Smooth muscle cell (in vitro differentiated cells): ENCODE results near the gene RETREG1. TPM values are rescaled to one million over a fixed set of nuclear protein-coding genes. Genes with fewer than 3 reads are reported as not detected.

Experiments used
- DNase-seq: peaks from one replicate; lab custom pipeline; 2025; ENCODE audit not compliant: unreplicated experiment; lab: John Stamatoyannopoulos, UW
- H2AFZ ChIP-seq: fragments of 200-600 bp; sonication (generic); 2 replicates; pipeline ENCODE4 v1.6.0; 2016; ENCODE audit warnings: antibody characterized with exemption, low read depth, mild to moderate bottlenecking
- H3F3A ChIP-seq: fragments of 200-600 bp; sonication (generic); 2 replicates; pipeline ENCODE4 v1.6.0; 2017; ENCODE audit warnings: antibody characterized with exemption, low read depth
- H3K27ac ChIP-seq: fragments of 200-600 bp; sonication (generic); 2 replicates; pipeline ENCODE4 v1.5.1; 2016; ENCODE audit warnings: low read depth, mild to moderate bottlenecking
- H3K27me3 ChIP-seq: fragments of 200-600 bp; sonication (generic); 2 replicates; pipeline ENCODE4 v1.6.1; 2016; ENCODE audit warnings: low read depth, mild to moderate bottlenecking
- H3K36me3 ChIP-seq: fragments of 200-600 bp; sonication (generic); 2 replicates; pipeline ENCODE4 v1.5.1; 2016; ENCODE audit warnings: low read depth
- H3K4me1 ChIP-seq: fragments of 200-600 bp; sonication (generic); 2 replicates; pipeline ENCODE4 v1.5.1; 2016; ENCODE audit warnings: low read depth
- H3K4me2 ChIP-seq: fragments of 200-600 bp; sonication (generic); 2 replicates; pipeline ENCODE4 v1.6.0; 2016; ENCODE audit warnings: mild to moderate bottlenecking
- H3K4me3 ChIP-seq: fragments of 200-600 bp; sonication (generic); 2 replicates; pipeline ENCODE4 v1.5.1; 2016; ENCODE audit warnings: mild to moderate bottlenecking
- H3K79me2 ChIP-seq: fragments of 200-600 bp; sonication (generic); 2 replicates; pipeline ENCODE4 v1.6.0; 2016; ENCODE audit warnings: low read depth, mild to moderate bottlenecking
- H3K9ac ChIP-seq: fragments of 200-600 bp; sonication (generic); 2 replicates; pipeline ENCODE4 v1.6.0; 2016; ENCODE audit warnings: low read depth
- H3K9me3 ChIP-seq: fragments of 200-600 bp; sonication (generic); replicated peaks from 2 replicates; pipeline ENCODE4 v1.5.1; 2016; ENCODE audit warnings: low read depth
- H4K20me1 ChIP-seq: fragments of 200-600 bp; sonication (generic); 2 replicates; pipeline ENCODE4 v1.6.0; 2016; ENCODE audit warnings: low read depth
- CTCF ChIP-seq: fragments of 200-600 bp; sonication (generic); IDR thresholded peaks from 2 replicates; pipeline ENCODE4 v1.5.1; 2017; ENCODE audit warnings: borderline replicate concordance, mild to moderate bottlenecking, antibody characterized with exemption; ENCODE audit not compliant: insufficient read depth, poor library complexity, severe bottlenecking
- WGBS: methylation state at CpG from one replicate; pipeline ENCODE4 v1.1.7; 2016; ENCODE audit warnings: low lambda C conversion rate; 5-methylcytosine and 5-hydroxymethylcytosine counted together
- polyA plus RNA-seq: library from polyadenylated mRNA; unstranded; fragments of >200 nt; fragmentation: Nextera tagmentation; extraction: Ambion mirVana; gene quantifications from 2 replicates; pipeline ENCODE4 v1.2.1, GENCODE V29; 2016
- total RNA-seq: library from RNA; depleted of rRNA; stranded (reverse); fragments of >200 nt; gene quantifications from 2 replicates; pipeline ENCODE4 v1.2.3, GENCODE V29; 2014

The RETREG1 gene
- total and polyA plus RNA-seq, 2 experiments from 2014 or later, result 0.19 to 4.4 TPM

- no peaks in the 10 kb centered on the region for H4K20me1 ChIP-seq
- no peak overlapping the region for H3K4me3 ChIP-seq
- no peak for DNase-seq
- no peak overlapping the region for H3K9ac ChIP-seq
- TF ChIP-seq CTCF, result no peak
- H3K36me3 ChIP-seq, result no peaks in the 10 kb centered on the region
- H3K4me1 ChIP-seq, result peaks cover 29% of the 10 kb centered on the region
- H3K27me3 ChIP-seq, result no peaks in the 10 kb centered on the region
- peak overlapping the region; percentile 35 for H3K4me2 ChIP-seq
- WGBS, result 50% methylated on average over 6 of the region's 6 CpGs
- no peaks in the 10 kb centered on the region for H3K79me2 ChIP-seq
- peaks cover 4% of the 10 kb centered on the region for H3F3A ChIP-seq
- H3K27ac ChIP-seq, result peak overlapping the region; percentile 9
- peak overlapping the region; percentile 52 for H2AFZ ChIP-seq
- no peaks in the 10 kb centered on the region for H3K9me3 ChIP-seq
Measured at GRCh38 chr5:16579142-16579847, 37.5 kb downstream of the RETREG1 start.

GRCh38 chr5:16578474-16578883, 38.3 kb downstream of the RETREG1 start:
- no peak for TF ChIP-seq CTCF
- 89% methylated on average over 4 of the region's 4 CpGs for WGBS
- peak overlapping the region; percentile 9 for H3K27ac ChIP-seq
- H3K4me2 ChIP-seq, result no peak overlapping the region
- H3K4me1 ChIP-seq, result peaks cover 29% of the 10 kb centered on the region
- H3K27me3 ChIP-seq, result no peaks in the 10 kb centered on the region
- no peak overlapping the region for H3K4me3 ChIP-seq
- peak overlapping the region; percentile 52 for H2AFZ ChIP-seq
- no peaks in the 10 kb centered on the region for H3K9me3 ChIP-seq
- no peak overlapping the region for H3K9ac ChIP-seq
- no peaks in the 10 kb centered on the region for H4K20me1 ChIP-seq
- DNase-seq, result no peak
- H3F3A ChIP-seq, result peaks cover 4% of the 10 kb centered on the region
- no peaks in the 10 kb centered on the region for H3K79me2 ChIP-seq
- no peaks in the 10 kb centered on the region for H3K36me3 ChIP-seq

GRCh38 chr5:16577677-16578076, 39.1 kb downstream of the RETREG1 start:
- peaks cover 4% of the 10 kb centered on the region for H3F3A ChIP-seq
- no peak for TF ChIP-seq CTCF
- H3K36me3 ChIP-seq, result no peaks in the 10 kb centered on the region
- DNase-seq, result no peak
- no peaks in the 10 kb centered on the region for H4K20me1 ChIP-seq
- H3K4me2 ChIP-seq, result no peak overlapping the region
- H2AFZ ChIP-seq, result no peak overlapping the region
- no peak overlapping the region for H3K4me3 ChIP-seq
- H3K4me1 ChIP-seq, result peaks cover 29% of the 10 kb centered on the region
- WGBS, result 89% methylated on average over 11 of the region's 11 CpGs
- H3K27me3 ChIP-seq, result no peaks in the 10 kb centered on the region
- H3K27ac ChIP-seq, result no peak overlapping the region
- H3K9me3 ChIP-seq, result no peaks in the 10 kb centered on the region
- no peak overlapping the region for H3K9ac ChIP-seq
- no peaks in the 10 kb centered on the region for H3K79me2 ChIP-seq
